Activated CD4-positive, alpha-beta T cell treated with anti-CD3 and anti-CD28 coated beads, Interleukin-2, Interleukin-6, amounts not matched to agents 100 ng/mL and 50 ng/mL, durations not matched to agents 16 hours and 8 hours (primary cell): ENCODE data around the gene PRKAR1B.
A peak's percentile ranks its signal among the peaks of the same experiment; 100 is the strongest.
"Not testable (repeated sequence)": the region's sequence is repeated elsewhere in the genome, so short reads cannot be mapped to it uniquely, and the experiment has no call there.

Experiments
- DNase-seq: peaks from one replicate; pipeline ENCODE4 v3.0.0-alpha.2; 2020

Gene PRKAR1B

GRCh38 chr7:666454-667292 lies 60.4 kb downstream of the PRKAR1B start:
- no peak for DNase-seq

- DNase-seq = no peak
Measured at GRCh38 chr7:665736-666453, 61.2 kb downstream of the PRKAR1B start.

- no peak for DNase-seq
Measured at GRCh38 chr7:664997-665735, 61.9 kb downstream of the PRKAR1B start.

- no peak for DNase-seq
Measured at GRCh38 chr7:664402-664775, 62.7 kb downstream of the PRKAR1B start.

GRCh38 chr7:662576-662975 lies 64.5 kb downstream of the PRKAR1B start:
- DNase-seq = no peak

GRCh38 chr7:659996-660395 lies 67.1 kb downstream of the PRKAR1B start:
- no peak for DNase-seq

- no peak for DNase-seq
Measured at GRCh38 chr7:659306-659847, 67.7 kb downstream of the PRKAR1B start.

- DNase-seq = no peak
Measured at GRCh38 chr7:657565-658119, 69.4 kb downstream of the PRKAR1B start.

GRCh38 chr7:657010-657409 lies 70.1 kb downstream of the PRKAR1B start:
- DNase-seq = not testable (repeated sequence)

GRCh38 chr7:655758-656157 lies 71.3 kb downstream of the PRKAR1B start:
- no peak for DNase-seq

GRCh38 chr7:653829-654764 lies 73.0 kb downstream of the PRKAR1B start:
- no peak for DNase-seq

GRCh38 chr7:652881-653280 lies 74.2 kb downstream of the PRKAR1B start:
- no peak for DNase-seq

GRCh38 chr7:652167-652566 lies 74.9 kb downstream of the PRKAR1B start:
- not testable (repeated sequence) for DNase-seq

- DNase-seq = peak; percentile 12
Measured at GRCh38 chr7:651032-651728, 75.9 kb downstream of the PRKAR1B start.

GRCh38 chr7:650339-651031 lies 76.6 kb downstream of the PRKAR1B start:
- DNase-seq = no peak

GRCh38 chr7:646951-647350 lies 80.1 kb downstream of the PRKAR1B start:
- no peak for DNase-seq

- no peak for DNase-seq
Measured at GRCh38 chr7:646487-646886, 80.6 kb downstream of the PRKAR1B start.

GRCh38 chr7:645606-646005 lies 81.5 kb downstream of the PRKAR1B start:
- no peak for DNase-seq

- DNase-seq = no peak
Measured at GRCh38 chr7:644381-645305, 82.4 kb downstream of the PRKAR1B start.
